ENCODE results near the gene PXDN. TPM values are rescaled to one million over a fixed set of nuclear protein-coding genes. Genes with fewer than 3 reads are reported as not detected.
A peak's percentile ranks its signal among the peaks of the same experiment; 100 is the strongest.

PXDN gene
- total and polyA plus RNA-seq, 2 of the 4 experiments (the other 2 are of a cell fraction) = 153 to 332 TPM

DNA sequence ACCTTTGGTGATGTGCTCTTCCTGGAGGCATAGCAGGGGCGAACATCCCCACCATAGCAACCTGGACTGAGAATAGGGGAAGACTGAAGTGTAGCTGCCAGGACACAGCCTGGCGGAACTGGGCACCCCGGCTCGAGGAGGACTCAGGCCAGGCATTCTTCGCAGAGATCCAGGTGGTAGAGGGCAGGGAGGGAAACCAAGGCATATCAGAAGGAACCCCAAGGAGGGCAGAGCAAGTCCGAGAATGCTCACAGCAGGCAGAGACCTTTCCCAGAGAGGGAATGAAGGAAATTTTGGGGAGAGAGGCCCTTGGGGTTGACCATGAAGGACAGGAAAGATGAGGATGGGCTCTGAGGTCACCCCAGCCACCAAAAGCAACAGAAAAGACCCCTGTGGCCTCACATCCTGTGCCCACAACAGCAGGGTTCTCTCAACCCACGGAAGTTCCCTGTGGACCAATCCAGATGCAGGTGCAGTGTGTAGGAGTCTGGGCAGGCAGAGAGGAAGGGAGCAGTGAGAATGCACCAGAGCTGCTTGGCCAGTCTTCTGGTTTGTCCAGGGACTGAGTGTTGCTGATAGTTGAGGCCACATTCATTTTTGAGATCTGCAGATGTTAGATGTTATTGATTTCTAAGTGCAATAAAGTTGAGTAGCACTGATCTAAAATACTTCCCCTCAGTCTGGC lies 136.9 kb downstream of the PXDN start:
- no peaks in the 10 kb centered on the region for H4K20me1 ChIP-seq (ENCODE audit: insufficient read depth, low read length)
- peak overlapping the region; percentile 21; the same call in 1 of the 2 replicates for H3K14ac ChIP-seq (replicated peaks; ENCODE audit: low read depth, low read length)
- H2BK15ac ChIP-seq (ENCODE audit: low read depth, low read length) = no peak overlapping the region
- peak overlapping the region; percentile 46 for H2BK120ac ChIP-seq (ENCODE audit: low read depth, low read length)
- H3K27ac ChIP-seq (ENCODE audit: insufficient read depth, low read length) = no peak overlapping the region
- intact Hi-C loops (cut with micrococcal nuclease) = no loop called here
- no peak overlapping the region for H2AFZ ChIP-seq (replicated peaks; ENCODE audit: low read length, poor library complexity)
- H3K27me3 ChIP-seq (ENCODE audit: control insufficient read depth, insufficient read depth, low read length) = no peaks in the 10 kb centered on the region
- H4K91ac ChIP-seq (ENCODE audit: insufficient read depth, low read depth, low read length) = peak overlapping the region; percentile 36
- no peak overlapping the region for H4K5ac ChIP-seq (ENCODE audit: low read depth, low read length)
- ATAC-seq (ENCODE audit: low read depth) (no peak; the same call in 1 of the 2 replicates), DNase-seq (no peak)
- H2AK9ac ChIP-seq (replicated peaks; ENCODE audit: low read depth, low read length, poor library complexity) = no peak overlapping the region
- peaks cover 18% of the 10 kb centered on the region for H3K4me1 ChIP-seq (ENCODE audit: control insufficient read depth, insufficient read depth, low read length)
- peak overlapping the region; percentile 37 for H2BK20ac ChIP-seq (ENCODE audit: low read depth, low read length)
- H3K4me2 ChIP-seq (ENCODE audit: low read depth, low read length) = no peak overlapping the region
- peak overlapping the region; percentile 43 for H3K4ac ChIP-seq (ENCODE audit: low read depth, low read length)
- no peak overlapping the region for H3K18ac ChIP-seq (ENCODE audit: low read depth, low read length)
- no peak overlapping the region for H3K9ac ChIP-seq (ENCODE audit: low read depth, low read length)
- WGBS, 2 experiments (ENCODE audit: extremely low coverage in 2 of 2, insufficient read length in 1 of 2) = 100% methylated on average over 3 of the region's 7 CpGs; no CpG with 5 or more reads in 1 of the 2 experiments
- H3K79me1 ChIP-seq (ENCODE audit: low read depth in 1 of 2, low read length in 2 of 2) = no peaks in the 10 kb centered on the region
- H3K9me3 ChIP-seq (ENCODE audit: control insufficient read depth, insufficient read depth, low read length) = no peaks in the 10 kb centered on the region
- no peak overlapping the region for H4K8ac ChIP-seq (ENCODE audit: low read depth in 2 of 2, low read length in 2 of 2)
- ChIA-PET POLR2A (ENCODE audit: unreplicated experiment) (no interaction called here), CTCF (no interaction called here)
- in situ Hi-C loops (cut with MboI; ENCODE audit: low sequenced_read_pairs) = no loop called here
- no peak overlapping the region for H3K23ac ChIP-seq (ENCODE audit: low read depth, low read length)
- H3K36me3 ChIP-seq (ENCODE audit: control insufficient read depth, insufficient read depth, low read length) = no peaks in the 10 kb centered on the region
- no peak overlapping the region for H3K4me3 ChIP-seq (ENCODE audit: insufficient read depth, low read depth, low read length)
- dilution Hi-C loops (cut with HindIII; ENCODE audit: low sequenced_read_pairs, unreplicated experiment) = no loop called here
- TF ChIP-seq RAD21 (IDR thresholded peaks at IDR 0.05; ENCODE audit: low read length) (no peak), CEBPB (IDR thresholded peaks at IDR 0.05; ENCODE audit: low read depth, low read length) (no peak)
- H3K9me1 ChIP-seq (ENCODE audit: insufficient read depth, low read length) = peaks cover 10% of the 10 kb centered on the region
- H3K56ac ChIP-seq (ENCODE audit: extremely low read depth, insufficient read depth, low read length) = no peak overlapping the region
- H2AK5ac ChIP-seq (ENCODE audit: low read depth, low read length) = peak overlapping the region; percentile 11; the same call in 1 of the 2 replicates
- no peak overlapping the region for H2BK5ac ChIP-seq (ENCODE audit: low read depth, low read length, poor library complexity, severe bottlenecking)
- BruUV-seq (replicated peaks) = no TSS peak
